Measurements from ENCODE around the gene LRRC49. TPM values are rescaled to one million over a fixed set of nuclear protein-coding genes. Genes with fewer than 3 reads are reported as not detected.

The LRRC49 gene
- total RNA-seq, 1 donor from 2014 or later = 6.8 TPM

- Histone ChIP-seq H3K9ac (ENCODE audit: low read length) (no peak overlapping the region), H3K27ac (ENCODE audit: low read depth, low read length) (no peak overlapping the region), H3K9me3 (ENCODE audit: insufficient read depth, low read depth, low read length) (no peaks in the 10 kb centered on the region), H3K4me2 (ENCODE audit: low read length) (no peak overlapping the region), H3K4me3 (ENCODE audit: insufficient read depth, low read depth, low read length) (no peak overlapping the region), H2AFZ (ENCODE audit: low read depth, low read length) (no peak overlapping the region), H4K20me1 (ENCODE audit: insufficient read depth, low read length) (no peaks in the 10 kb centered on the region), H3K36me3 (ENCODE audit: insufficient read depth, low read length) (no peaks in the 10 kb centered on the region), H3K27me3 (ENCODE audit: insufficient read depth, low read length) (no peaks in the 10 kb centered on the region), H3K79me2 (ENCODE audit: insufficient read depth, low read length) (no peaks in the 10 kb centered on the region), H3K4me1 (ENCODE audit: insufficient read depth, low read length) (no peaks in the 10 kb centered on the region)
- no peaks in the 10 kb centered on the region for H3K27me3 Mint-ChIP-seq (ENCODE audit: low read depth, unreplicated experiment)
- FAIRE-seq (no peak), DNase-seq (ENCODE audit: low read depth) (peak; percentile 63)
- H3K27ac Mint-ChIP-seq (ENCODE audit: unreplicated experiment) = no peak overlapping the region
- H3K4me3 Mint-ChIP-seq (ENCODE audit: unreplicated experiment) = no peak overlapping the region
- no peaks in the 10 kb centered on the region for H3K4me1 Mint-ChIP-seq (ENCODE audit: low read depth, unreplicated experiment)
- H3K36me3 Mint-ChIP-seq (ENCODE audit: low read depth, unreplicated experiment) = no peaks in the 10 kb centered on the region
- TF ChIP-seq CTCF (IDR thresholded peaks at IDR 0.05; ENCODE audit: insufficient read depth, low read depth, low read length) = no peak
- TF ChIP-seq EZH2 (IDR thresholded peaks at IDR 0.05; ENCODE audit: insufficient read depth, low read length) = no peak
- no peaks in the 10 kb centered on the region for H3K9me3 Mint-ChIP-seq (ENCODE audit: unreplicated experiment)
Measured at GRCh38 chr15:71066983-71067382, 174.4 kb downstream of the LRRC49 start.

GRCh38 chr15:71069693-71070092 lies 177.1 kb downstream of the LRRC49 start:
- no peaks in the 10 kb centered on the region for H3K4me1 ChIP-seq (ENCODE audit: insufficient read depth, low read length)
- no peaks in the 10 kb centered on the region for H3K36me3 ChIP-seq (ENCODE audit: insufficient read depth, low read length)
- H3K27me3 Mint-ChIP-seq (ENCODE audit: low read depth, unreplicated experiment) = no peaks in the 10 kb centered on the region
- no peak for DNase-seq (ENCODE audit: low read depth)
- no peak overlapping the region for H2AFZ ChIP-seq (ENCODE audit: low read depth, low read length)
- H3K79me2 ChIP-seq (ENCODE audit: insufficient read depth, low read length) = no peaks in the 10 kb centered on the region
- H3K36me3 Mint-ChIP-seq (ENCODE audit: low read depth, unreplicated experiment) = no peaks in the 10 kb centered on the region
- no peak overlapping the region for H3K27ac ChIP-seq (ENCODE audit: low read depth, low read length)
- H3K27me3 ChIP-seq (ENCODE audit: insufficient read depth, low read length) = no peaks in the 10 kb centered on the region
- no peak overlapping the region for H3K4me2 ChIP-seq (ENCODE audit: low read length)
- H3K27ac Mint-ChIP-seq (ENCODE audit: unreplicated experiment) = no peak overlapping the region
- TF ChIP-seq EZH2 (IDR thresholded peaks at IDR 0.05; ENCODE audit: insufficient read depth, low read length) = no peak
- TF ChIP-seq CTCF (IDR thresholded peaks at IDR 0.05; ENCODE audit: insufficient read depth, low read depth, low read length) = no peak
- no peak overlapping the region for H3K4me3 ChIP-seq (ENCODE audit: insufficient read depth, low read depth, low read length)
- H4K20me1 ChIP-seq (ENCODE audit: insufficient read depth, low read length) = no peaks in the 10 kb centered on the region
- H3K9ac ChIP-seq (ENCODE audit: low read length) = no peak overlapping the region
- H3K9me3 ChIP-seq (ENCODE audit: insufficient read depth, low read depth, low read length) = no peaks in the 10 kb centered on the region
- no peaks in the 10 kb centered on the region for H3K9me3 Mint-ChIP-seq (ENCODE audit: unreplicated experiment)
- FAIRE-seq = peak; percentile 80
- no peaks in the 10 kb centered on the region for H3K4me1 Mint-ChIP-seq (ENCODE audit: low read depth, unreplicated experiment)
- H3K4me3 Mint-ChIP-seq (ENCODE audit: unreplicated experiment) = no peak overlapping the region

- Histone ChIP-seq H3K27me3 (ENCODE audit: insufficient read depth, low read length) (no peaks in the 10 kb centered on the region), H2AFZ (ENCODE audit: low read depth, low read length) (no peak overlapping the region), H3K79me2 (ENCODE audit: insufficient read depth, low read length) (no peaks in the 10 kb centered on the region), H3K36me3 (ENCODE audit: insufficient read depth, low read length) (no peaks in the 10 kb centered on the region), H3K4me1 (ENCODE audit: insufficient read depth, low read length) (no peaks in the 10 kb centered on the region), H3K9me3 (ENCODE audit: insufficient read depth, low read depth, low read length) (no peaks in the 10 kb centered on the region), H3K27ac (ENCODE audit: low read depth, low read length) (no peak overlapping the region), H4K20me1 (ENCODE audit: insufficient read depth, low read length) (no peaks in the 10 kb centered on the region), H3K4me2 (ENCODE audit: low read length) (no peak overlapping the region), H3K9ac (ENCODE audit: low read length) (no peak overlapping the region), H3K4me3 (ENCODE audit: insufficient read depth, low read depth, low read length) (no peak overlapping the region)
- no peaks in the 10 kb centered on the region for H3K36me3 Mint-ChIP-seq (ENCODE audit: low read depth, unreplicated experiment)
- H3K4me1 Mint-ChIP-seq (ENCODE audit: low read depth, unreplicated experiment) = no peaks in the 10 kb centered on the region
- H3K4me3 Mint-ChIP-seq (ENCODE audit: unreplicated experiment) = no peak overlapping the region
- no peaks in the 10 kb centered on the region for H3K9me3 Mint-ChIP-seq (ENCODE audit: unreplicated experiment)
- no peak overlapping the region for H3K27ac Mint-ChIP-seq (ENCODE audit: unreplicated experiment)
- FAIRE-seq (no peak), DNase-seq (ENCODE audit: low read depth) (no peak)
- H3K27me3 Mint-ChIP-seq (ENCODE audit: low read depth, unreplicated experiment) = no peaks in the 10 kb centered on the region
- TF ChIP-seq CTCF (IDR thresholded peaks at IDR 0.05; ENCODE audit: insufficient read depth, low read depth, low read length) (no peak), EZH2 (IDR thresholded peaks at IDR 0.05; ENCODE audit: insufficient read depth, low read length) (no peak)
Measured at GRCh38 chr15:71071529-71071928, 178.9 kb downstream of the LRRC49 start.

Measured in astrocyte (in vitro differentiated cells and primary cell).